Ramos (cell line): ENCODE data around the gene IFT25.
"Not testable (repeated sequence)": the region's sequence is repeated elsewhere in the genome, so short reads cannot be mapped to it uniquely, and the experiment has no call there.

Experiments used
- in situ Hi-C: fragments of 300-500 bp; cut with MboI; formaldehyde crosslinking; loops from one replicate; pipeline ENCODE4 v1.14.3; 2022; ENCODE audit warnings: low sequenced_read_pairs; ENCODE audit not compliant: unreplicated experiment

Gene IFT25

DNA sequence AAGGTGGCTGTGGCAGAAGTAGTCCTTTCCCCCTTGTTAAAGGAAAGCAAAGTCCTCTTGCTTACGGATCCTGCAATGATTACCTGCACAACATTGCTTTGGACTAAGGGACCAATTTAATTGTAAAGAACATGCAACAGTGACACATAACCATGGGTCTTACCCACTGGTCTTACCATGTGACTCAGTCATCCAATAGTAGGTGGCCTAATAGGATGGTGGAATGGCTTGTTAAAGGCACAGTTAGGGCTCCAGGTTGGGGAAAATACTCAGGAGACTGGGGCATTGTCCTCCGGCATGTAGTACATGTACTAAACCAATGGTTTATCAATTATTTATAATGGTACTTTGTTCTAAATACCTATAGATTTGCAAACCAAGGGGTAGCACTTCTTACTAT, 53.8 kb downstream of the IFT25 start:
- in situ Hi-C loops: no loop called here

DNA sequence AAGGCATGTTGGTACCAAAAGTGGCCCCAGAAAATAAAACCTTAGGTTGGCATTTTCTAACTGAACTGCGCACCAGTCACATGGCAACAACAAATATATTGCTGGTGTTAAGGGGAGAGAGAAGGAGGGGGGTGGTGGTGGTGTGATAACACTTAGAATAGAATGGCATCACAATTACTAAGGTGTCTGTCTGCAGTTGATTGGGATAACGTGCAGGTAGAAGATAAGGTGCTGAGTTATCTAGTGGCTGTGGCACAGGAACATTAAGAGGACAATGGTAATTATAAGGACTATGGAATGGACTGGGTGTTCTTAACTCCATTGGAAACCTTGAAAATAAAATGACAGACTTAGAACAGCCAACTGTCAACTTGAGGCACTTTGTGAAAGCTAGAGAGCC, 54.5 kb downstream of the IFT25 start:
- in situ Hi-C loops: no loop called here

DNA sequence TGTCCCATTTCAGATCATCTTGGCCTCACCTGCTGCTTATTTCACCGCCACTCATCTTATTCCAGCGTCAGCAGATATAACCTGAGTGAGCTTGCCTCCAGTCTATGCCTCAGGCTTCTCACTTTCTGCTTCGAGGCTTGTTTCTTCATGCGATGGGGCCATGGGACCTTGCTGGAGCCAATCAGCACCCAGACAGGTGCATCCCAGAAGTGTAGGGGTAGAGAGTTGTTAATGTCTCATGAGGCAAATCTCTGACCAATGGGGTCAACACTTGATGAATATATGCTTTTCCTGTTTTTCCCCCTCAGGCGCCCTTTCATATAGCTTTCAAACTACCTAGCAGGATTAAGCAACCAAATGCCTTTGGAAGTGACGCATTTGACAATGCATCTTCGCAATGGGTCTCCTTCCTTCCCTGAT, 55.0 kb downstream of the IFT25 start:
- in situ Hi-C loops: no loop called here

DNA sequence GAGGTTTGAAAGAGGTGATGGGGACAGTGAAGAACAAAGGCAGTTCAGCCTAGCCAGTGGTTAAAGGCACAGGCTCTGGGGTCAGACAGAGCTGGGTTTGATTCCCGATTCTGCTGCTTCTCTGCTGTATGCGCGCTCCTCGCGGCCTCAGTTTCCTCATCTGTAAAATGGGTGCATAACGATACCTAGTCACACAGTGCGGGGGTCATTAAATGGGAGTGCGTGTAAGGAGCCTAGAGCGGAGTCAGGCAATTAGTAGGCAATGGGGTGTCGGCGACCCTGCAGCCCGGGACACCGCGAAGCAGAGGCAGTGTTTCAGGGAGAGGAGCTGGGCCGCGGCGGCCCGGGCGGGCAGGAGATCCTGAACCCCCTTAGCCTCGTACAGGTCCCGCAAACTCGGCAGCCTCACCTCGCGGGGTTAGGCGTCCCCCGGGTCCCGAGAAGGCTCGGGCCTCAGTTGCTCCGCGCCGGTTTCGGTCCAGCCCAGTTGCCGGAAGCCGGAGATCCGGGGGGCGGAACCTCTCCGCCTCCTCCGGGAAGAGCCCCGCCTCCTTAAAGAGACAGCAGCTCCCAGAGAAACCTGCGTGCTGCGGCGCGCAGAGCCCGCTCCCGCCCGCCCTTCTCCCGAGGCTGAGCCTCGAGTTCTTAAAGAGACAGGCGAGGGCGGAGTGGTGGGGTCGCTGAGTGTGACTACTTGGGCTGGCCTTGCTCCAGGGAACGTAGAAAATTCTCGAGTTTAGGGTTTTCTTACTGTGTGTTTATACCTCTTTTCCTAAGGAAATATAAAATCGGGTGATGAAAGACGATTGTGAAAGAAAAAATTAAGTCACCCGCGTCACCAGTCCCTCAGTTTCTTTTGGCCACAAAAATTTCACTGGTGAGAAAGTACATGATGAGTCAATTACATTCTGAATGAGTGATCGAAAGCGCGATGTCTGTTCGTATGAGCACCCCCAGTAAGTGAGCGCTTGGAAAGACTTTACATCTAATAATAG, 55.9 kb downstream of the IFT25 start, which contains the start of gene YIPF1:
TSS of gene YIPF1 (minus strand) at position 494 of the 995 bp plus-strand sequence. CDS start 860 bp downstream, outside the sequence.
- in situ Hi-C loops: no loop called here

DNA sequence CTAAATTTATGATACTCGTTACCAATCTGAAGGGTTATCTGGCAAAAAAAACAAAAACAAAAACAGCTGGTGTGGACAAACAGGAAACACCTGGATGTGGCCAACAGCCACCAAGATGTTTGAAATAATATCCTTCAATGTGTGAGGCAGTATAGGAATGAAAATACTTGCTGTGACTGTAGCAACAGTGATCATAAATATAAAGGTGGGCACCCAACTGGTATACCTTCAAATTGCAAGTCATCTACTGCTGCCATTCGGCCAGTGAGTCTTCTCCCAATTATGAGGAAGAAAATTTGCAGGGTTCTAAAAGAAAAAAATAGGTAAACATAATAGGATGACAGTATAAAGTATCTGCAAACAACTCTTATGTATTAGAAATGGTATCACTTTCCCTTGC, 56.8 kb downstream of the IFT25 start:
- in situ Hi-C loops: no loop called here

- in situ Hi-C loops: not testable (repeated sequence)
Observed at GRCh38 chr1:53883600-53883999, 61.9 kb downstream of the IFT25 start.

DNA sequence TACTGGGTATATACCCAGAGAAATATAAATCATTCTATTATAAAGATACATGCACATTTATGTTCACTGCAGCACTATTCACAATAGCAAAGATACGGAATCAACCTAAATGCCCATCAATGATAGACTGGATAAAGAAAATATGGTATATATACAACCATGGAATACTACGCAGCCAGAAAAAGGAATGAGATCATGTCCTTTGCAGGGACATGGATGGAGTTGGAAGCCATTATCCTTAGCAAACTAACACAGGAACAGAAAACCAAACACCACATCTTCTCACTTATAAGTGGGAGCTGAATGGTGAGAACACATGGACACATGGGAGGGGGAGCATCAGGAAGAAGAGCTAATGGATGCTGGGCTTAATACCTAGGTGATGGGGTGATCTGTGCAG, 63.6 kb downstream of the IFT25 start:
- in situ Hi-C loops: not testable (repeated sequence)

DNA sequence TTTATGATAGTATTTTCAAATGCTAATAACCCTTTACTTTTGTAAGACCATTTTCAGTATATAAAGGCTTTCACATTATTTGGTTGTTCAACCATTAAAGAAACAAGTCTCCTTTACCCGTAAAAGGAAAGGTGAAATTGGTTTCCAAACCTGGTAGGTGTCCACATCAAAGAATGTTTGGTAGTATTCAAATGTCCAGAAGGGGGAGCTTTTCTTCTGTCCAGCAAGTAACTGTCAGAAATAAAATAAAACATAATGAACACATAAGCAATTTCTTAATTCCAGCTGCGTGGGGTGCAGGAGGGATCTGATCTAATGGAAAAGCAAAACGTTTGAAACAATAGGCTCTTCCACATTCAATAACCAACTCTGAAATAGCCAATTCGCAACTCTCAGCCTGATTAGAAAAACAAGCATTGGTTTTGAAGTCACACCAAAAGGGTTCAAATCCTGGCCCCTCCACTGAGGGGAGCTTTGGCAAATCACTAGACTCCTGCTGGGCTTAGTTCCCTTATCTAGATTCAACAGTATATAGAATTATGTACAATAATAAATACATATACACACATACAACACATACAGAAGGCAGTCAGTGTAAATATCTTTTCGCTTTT, 66.9 kb downstream of the IFT25 start:
- in situ Hi-C loops: no loop called here

- in situ Hi-C loops: not testable (repeated sequence)
Observed at GRCh38 chr1:53875150-53875549, 70.3 kb downstream of the IFT25 start.

DNA sequence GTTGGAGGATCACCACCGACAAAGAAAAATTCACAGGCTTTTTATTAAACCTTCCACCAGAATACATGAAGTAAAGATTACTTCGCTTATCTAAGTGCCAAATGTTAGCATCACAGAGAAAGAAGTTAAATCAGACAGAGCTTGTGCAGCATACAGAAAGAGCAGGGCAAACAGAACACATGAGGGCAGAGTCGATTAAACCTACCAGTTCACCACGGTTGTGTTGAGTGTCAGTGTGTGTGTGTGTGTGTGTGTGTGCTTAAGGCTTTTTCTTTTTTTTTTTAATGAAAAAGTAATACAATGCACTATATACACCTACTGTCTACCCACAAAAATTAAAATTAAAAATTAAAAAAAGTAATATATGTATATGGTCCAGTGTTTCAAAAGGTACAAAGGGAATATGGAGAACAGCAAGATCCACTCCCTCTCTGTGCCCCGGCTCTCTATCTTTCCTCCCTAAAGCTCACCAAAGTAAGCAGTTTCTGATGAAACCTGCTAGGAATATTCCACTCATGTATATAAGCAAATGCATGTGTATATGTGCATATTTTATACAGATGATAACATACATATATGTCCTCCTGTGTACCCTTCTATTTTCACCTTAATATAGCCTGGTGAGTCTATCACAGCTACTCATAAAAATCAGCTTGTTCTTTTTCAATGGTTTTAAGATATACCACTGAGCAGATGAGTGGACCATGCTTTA, 73.6 kb downstream of the IFT25 start:
- in situ Hi-C loops: loop anchor here (25.0 kb wide), 1 partner anchor 615 kb away; no protein-coding TSS in a partner anchor
